ENCODE measurements around the gene CPED1. TPM values are rescaled to one million over a fixed set of nuclear protein-coding genes. Genes with fewer than 3 reads are reported as not detected.
A peak's percentile ranks its signal among the peaks of the same experiment; 100 is the strongest.

Gene CPED1
- total RNA-seq, 2 donors from 2014 or later, result 5.3 to 7.3 TPM

- ATAC-seq, result no peak
- no peaks in the 10 kb centered on the region for H3K27me3 ChIP-seq
- intact Hi-C loops (cut with DNase I), result no loop called here
- WGBS, 2 donors, result 33 to 36% methylated on average over 3 of the region's 3 CpGs
- peak in 6 of 7 experiments; percentile 15 to 59 (median 48) for TF ChIP-seq CTCF (IDR thresholded peaks at IDR 0.05)
- no peak for TF ChIP-seq POLR2A (IDR thresholded peaks at IDR 0.05)
- no peak overlapping the region for H3K4me3 ChIP-seq
- no peaks in the 10 kb centered on the region for H3K4me1 ChIP-seq
- no peaks in the 10 kb centered on the region for H3K36me3 ChIP-seq (replicated peaks in 1 of 2; ENCODE audit: insufficient read depth in 1 of 2, low read depth in 2 of 2)
- no peak for DNase-seq
- no peak overlapping the region for H3K27ac ChIP-seq
- H3K9me3 ChIP-seq, result no peaks in the 10 kb centered on the region
These were observed 138.5 kb downstream of the CPED1 start for GRCh38 chr7:121126801-121127534.

DNA sequence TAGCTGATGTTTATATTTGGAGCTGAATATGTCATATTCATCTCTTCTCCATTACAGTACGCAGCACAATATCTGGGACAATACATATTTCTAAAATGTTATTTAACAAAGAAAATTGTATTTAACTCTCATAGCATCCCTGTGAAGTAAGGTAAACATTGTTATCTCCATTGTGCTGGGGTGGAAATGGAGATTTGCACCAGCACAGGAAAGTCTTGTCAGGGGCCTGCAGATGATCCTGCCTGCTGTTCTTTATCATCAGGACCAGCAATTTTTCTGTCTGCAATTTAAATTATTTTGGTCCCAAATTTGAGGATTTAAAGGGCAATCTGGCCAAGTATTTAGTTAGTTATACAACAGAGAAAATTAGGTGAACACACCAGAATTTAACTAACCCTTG is 144.4 kb downstream of the CPED1 start:
- Histone ChIP-seq H3K9me3 (no peaks in the 10 kb centered on the region), H3K27ac (no peak overlapping the region), H3K4me1 (no peaks in the 10 kb centered on the region), H3K36me3 (replicated peaks in 1 of 2; ENCODE audit: insufficient read depth in 1 of 2, low read depth in 2 of 2) (no peaks in the 10 kb centered on the region), H3K4me3 (no peak overlapping the region), H3K27me3 (no peaks in the 10 kb centered on the region)
- no peak for TF ChIP-seq CTCF (IDR thresholded peaks at IDR 0.05)
- no peak for TF ChIP-seq POLR2A (IDR thresholded peaks at IDR 0.05)
- intact Hi-C loops (cut with DNase I), result no loop called here
- DNase-seq (no peak), ATAC-seq (no peak)
- 0% methylated on average over 1 of the region's 1 CpG for WGBS, 2 donors

- Histone ChIP-seq H3K27me3 (no peaks in the 10 kb centered on the region), H3K36me3 (replicated peaks in 1 of 2; ENCODE audit: insufficient read depth in 1 of 2, low read depth in 2 of 2) (no peaks in the 10 kb centered on the region), H3K27ac (no peak overlapping the region), H3K4me3 (no peak overlapping the region), H3K9me3 (no peaks in the 10 kb centered on the region), H3K4me1 (no peaks in the 10 kb centered on the region)
- no peak for TF ChIP-seq POLR2A (IDR thresholded peaks at IDR 0.05)
- TF ChIP-seq CTCF (IDR thresholded peaks at IDR 0.05), result no peak
- 79 to 84% methylated on average over 3 of the region's 3 CpGs for WGBS, 2 donors
- ATAC-seq (no peak), DNase-seq (no peak)
- intact Hi-C loops (cut with DNase I), result no loop called here
These were observed 144.9 kb downstream of the CPED1 start for GRCh38 chr7:121133444-121133843.

DNA sequence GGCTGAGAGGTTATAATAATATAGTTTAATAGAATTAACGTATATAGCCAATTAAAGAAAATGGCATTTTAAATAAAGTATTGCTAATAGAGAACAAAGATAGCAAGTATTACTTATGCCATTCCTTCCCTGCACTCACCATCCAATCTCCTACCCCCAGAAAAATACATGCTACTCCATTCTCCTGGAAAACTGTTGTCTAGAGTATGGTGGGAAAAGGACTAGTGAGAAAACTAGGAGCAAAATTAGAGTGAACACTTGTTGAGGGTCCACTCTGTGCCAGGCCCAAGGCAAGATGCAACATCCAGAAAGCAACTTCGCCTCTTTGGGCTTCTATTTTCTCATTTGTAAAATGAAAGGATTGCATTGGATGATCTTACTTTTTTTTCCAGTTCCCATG is 149.1 kb downstream of the CPED1 start:
- ATAC-seq, result no peak
- Histone ChIP-seq H3K9me3 (no peaks in the 10 kb centered on the region), H3K27ac (no peak overlapping the region), H3K36me3 (replicated peaks in 1 of 2; ENCODE audit: insufficient read depth in 1 of 2, low read depth in 2 of 2) (no peaks in the 10 kb centered on the region), H3K4me3 (no peak overlapping the region), H3K27me3 (no peaks in the 10 kb centered on the region), H3K4me1 (no peaks in the 10 kb centered on the region)
- TF ChIP-seq POLR2A (IDR thresholded peaks at IDR 0.05) (no peak), CTCF (IDR thresholded peaks at IDR 0.05) (no peak)
- intact Hi-C loops (cut with DNase I), result no loop called here
- WGBS, 2 donors, result 86 to 93% methylated on average over 2 of the region's 2 CpGs
- DNase-seq, result no peak

All from body of pancreas (tissue), 4 donors.